ENCODE measurements around the gene GNAZ.

Gene GNAZ

DNA sequence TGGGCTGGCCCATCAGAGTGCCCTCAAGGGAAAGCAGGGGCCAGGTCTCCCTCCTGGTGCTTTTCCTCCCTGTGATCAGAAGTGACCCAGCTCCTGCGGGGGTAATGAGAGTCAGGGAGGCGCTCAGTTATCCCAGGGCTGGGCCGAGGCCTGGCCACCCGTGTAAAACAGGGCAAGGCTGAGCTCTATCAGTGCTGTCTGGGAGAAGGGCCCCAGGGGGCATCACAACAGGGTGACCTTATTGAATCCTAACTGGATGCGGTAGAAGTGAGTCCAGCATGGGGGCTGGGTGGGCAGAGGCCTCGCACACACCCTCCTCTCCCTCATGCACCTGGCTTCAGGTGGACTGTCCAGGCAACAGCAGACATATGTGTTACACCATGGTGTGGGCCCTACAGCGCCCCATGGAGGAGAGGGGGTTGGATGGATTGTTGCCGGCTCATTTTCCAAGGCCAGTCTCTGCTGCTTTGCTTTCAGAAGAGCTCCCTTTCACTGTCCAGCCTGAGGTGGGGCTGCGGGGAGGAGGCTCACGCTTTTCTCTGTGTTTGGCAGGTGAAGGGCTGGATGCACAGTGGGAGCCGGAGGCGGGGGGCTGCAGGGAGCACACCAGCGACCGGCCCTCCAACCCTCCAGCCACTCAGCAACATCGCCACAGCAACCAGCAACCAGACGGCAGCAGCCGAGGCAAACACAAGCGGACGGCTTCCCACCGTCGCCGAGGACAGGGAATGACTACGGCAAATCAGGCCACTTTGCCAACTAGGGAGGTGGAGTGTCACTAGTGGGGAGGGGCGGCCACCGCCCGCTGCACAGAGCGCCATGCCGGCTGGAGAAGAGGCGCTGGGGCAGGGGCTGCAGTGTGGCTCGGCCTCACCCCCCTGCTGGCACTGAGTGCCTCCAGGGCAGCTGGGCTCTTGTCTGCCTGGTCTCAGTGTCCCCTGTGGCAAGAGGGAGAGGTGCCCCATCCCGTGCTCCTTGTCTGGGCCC, 24.7 kb downstream of the GNAZ start:
- no peak for DNase-seq

DNA sequence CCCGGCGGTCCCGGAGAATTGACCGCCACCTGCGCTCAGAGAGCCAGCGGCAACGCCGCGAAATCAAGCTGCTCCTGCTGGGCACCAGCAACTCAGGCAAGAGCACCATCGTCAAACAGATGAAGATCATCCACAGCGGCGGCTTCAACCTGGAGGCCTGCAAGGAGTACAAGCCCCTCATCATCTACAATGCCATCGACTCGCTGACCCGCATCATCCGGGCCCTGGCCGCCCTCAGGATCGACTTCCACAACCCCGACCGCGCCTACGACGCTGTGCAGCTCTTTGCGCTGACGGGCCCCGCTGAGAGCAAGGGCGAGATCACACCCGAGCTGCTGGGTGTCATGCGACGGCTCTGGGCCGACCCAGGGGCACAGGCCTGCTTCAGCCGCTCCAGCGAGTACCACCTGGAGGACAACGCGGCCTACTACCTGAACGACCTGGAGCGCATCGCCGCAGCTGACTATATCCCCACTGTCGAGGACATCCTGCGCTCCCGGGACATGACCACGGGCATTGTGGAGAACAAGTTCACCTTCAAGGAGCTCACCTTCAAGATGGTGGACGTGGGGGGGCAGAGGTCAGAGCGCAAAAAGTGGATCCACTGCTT, 25.5 kb downstream of the GNAZ start:
- DNase-seq, result no peak

DNA sequence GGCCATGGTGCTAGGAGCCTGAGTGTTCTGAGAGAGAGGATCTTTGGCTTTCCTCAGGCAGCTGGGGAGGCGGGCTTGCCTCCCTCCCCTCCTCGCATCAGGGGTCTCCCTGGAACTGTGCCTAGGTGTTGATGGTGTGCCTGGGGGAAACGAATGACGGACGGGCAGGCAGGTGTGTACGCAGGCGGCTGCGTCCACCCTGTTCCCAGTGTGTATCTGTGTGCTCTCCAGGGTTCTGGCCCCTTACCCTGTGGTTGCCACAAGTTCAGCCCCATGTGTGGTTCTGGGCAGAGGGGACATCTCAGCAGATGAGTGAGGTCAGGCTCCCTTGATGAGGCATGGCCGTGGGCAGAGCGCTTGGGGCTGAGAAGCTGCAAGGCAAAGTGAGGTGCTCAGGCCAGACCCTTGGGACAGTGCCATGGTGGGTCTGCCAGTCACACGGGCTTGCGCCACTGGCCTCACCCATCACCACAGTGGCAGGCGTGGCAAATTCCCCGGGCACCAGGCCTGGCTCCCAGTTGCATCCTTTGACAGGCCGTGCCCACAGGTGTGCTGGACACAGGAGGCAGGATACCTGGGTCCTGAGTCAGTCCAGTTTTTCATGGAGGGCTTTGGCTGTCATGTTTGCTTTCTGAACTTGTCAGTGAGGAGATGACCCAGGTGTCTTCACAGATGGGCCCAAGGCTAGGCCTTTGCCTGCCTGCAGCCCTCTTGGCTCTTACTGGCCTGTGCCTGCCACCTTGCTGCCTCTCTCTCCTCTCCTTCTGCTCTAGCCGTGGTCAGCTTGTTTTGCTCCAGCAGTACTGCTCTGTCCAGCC, 27.3 kb downstream of the GNAZ start:
- no peak for DNase-seq

DNA sequence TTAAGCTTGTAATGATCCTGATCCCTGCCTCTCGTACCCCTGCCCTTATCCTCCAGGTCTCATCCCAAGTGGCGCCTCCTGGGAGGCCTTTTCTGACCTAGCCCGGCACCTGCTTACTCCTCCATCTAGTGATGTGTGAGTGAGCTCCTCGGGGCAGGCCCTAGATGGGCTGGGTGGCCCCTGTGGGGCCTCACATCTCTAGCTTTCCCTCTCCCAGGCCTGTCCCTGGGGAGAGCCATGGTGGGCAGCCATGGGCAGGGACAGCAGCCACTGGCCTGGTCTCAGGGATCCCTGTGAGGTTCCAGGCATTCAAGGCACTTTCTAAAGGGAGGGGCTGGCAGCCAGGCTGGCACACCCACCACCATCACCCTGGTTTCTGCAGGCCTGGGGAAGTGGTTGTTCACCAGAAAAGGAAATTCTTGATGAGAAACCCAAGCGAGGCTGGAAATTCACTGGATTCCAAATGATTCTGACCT, 27.9 kb downstream of the GNAZ start:
- DNase-seq, result no peak

DNA sequence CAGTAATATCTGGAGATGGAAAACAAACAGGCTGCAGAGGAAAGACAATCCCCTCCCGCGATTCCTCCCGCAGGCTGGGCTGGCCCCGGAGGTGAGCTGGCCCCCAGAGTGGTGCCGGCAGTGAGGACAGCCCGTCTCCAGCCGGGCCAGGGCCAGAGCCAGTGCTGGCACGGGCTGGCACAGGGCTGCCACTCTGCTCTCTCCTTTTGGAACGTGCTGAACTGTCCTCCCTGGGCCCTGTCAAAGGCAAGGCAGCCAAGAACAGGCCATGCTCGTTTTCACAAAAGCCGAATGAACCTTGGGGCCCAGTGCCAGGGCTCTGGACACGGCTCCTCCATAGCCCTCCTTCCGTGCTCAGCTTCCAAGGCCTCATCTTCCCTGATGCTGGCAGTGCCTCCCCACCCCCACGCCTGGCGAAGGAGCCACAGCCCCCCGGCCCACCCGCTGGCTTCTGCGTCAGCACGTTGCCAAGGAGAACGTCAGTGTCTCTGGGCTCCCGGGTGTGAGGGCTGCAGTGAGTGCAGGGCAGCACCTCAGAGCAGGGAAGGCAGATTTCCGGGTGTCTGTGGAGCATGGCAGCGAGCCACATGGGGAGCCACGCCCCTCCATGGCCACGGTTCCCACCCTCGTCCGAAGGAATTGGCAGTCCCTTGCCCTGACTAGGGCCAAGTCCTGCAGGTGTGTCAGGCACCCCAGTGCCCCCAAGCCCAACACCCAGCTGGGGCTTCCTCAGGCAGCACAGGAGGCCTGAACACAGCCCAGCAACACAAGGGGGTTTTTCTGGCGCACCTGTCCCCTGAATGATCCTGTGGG, 28.6 kb downstream of the GNAZ start:
- no peak for DNase-seq

DNA sequence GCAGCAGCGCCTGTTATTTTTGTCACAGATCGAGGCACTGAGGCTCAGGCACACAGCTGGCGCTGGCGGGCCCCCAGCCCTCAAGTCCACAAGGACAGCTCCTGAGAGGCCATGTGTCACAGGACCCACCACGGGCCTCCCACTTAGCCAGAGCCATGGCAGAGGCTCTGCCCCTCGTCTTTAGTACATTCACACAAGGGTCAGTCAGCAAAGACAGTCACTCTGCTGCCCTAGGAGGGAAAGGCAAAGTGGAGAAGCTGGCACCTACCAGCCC, 29.1 kb downstream of the GNAZ start:
- DNase-seq, result no peak

DNA sequence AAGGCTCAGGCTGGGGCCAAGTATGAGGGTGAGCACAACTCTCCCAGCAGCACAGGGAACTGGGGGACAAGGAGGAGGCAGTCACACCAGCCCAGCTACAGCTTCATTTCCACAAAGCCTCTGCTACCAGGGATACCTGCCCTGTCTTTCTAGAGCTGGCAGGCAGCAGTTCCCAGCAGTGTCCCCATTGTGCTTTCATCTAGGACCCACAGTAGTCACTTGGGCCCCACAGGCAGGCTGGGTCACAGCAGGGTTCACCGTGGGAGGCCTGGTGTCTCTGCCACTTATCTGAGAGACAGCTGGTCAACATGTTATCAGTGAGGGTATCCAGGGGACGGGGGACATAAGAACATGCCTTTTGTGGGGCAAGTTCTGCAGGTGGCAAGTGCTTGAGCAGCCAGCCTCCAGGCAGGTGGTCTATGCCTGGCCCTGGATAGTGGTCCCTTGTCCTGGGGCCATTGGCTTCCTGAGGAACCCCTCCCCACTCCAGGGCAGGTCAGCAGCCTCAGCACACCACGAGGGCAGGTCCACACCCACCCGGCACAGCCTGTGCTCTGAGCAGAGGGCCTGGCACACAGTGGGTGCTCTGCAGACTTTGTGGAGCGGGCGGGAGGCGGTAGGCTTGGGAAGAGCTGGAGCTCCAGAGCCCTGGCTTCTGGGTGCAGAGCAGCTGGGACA, 29.9 kb downstream of the GNAZ start:
- DNase-seq, result no peak

DNA sequence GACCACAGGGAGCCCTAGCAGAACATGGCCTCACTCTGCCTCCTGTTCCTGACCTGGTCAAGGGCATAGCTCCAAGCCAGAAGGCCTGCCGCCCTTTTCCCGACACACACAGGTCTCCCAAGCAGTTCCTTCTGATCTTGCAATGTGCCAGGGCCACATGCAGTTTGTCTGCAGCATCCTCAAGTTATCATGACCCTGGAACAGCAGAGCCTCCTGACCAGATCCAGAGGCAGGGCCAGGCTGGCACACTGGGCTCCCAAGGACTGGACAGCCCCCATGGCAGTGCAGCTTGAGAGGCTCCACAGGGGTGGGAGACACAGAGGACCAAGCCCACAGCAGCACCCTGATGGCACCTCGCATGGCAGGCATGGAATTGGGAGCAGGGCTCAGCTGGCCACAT, 31.2 kb downstream of the GNAZ start:
- no peak for DNase-seq

DNA sequence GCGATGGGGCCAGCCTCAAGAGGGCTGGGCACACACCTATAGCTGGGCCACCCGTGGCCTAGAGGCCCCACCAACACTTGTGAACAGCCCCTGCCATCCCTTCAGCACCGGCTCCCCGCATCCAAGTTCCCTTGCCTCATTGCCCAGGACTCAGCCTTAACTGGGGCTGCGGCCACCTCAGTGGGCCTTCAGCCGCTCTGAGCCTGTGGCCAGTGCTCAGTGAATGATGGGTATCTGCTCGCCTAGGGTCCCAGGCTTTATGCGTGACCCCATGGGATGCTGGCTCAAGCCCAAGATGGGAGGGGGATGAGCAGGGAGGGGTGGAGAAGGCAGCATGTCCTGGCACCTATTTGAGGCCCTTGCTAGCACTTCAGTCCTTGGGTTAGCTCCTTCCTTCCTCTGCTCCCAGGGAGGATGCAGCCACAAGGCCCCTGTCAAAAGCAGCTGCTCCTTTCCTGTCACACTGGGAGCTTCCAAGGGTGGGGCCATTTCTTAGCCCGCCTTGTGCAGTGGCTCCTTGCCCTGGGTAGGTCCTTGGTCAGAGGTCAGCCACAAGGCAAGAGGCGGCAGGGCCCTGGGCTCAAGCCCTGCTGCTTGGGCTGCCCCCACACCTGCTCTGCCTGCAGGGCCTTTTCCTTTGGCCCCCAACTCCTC, 31.8 kb downstream of the GNAZ start:
- no peak for DNase-seq

DNA sequence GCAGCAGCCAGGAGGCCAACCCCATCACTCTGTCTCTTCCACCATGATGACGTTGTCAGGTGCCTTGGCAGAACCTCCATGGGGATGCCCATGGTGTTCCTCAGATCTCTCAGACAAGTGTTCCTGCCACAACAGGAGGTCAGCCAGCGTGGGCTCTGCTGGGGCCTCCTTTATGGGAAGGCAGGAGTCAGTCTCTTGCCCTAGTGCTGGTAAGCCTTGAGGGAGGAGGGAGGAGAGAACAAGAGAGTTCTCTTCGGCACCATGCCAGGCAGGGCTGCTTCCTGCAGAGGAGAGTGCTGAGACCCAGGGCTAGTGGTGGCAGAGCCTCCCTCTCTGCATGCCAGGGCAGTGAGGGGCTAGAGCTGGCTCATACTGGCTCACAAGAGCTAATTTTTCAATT, 32.5 kb downstream of the GNAZ start:
- no peak for DNase-seq

DNA sequence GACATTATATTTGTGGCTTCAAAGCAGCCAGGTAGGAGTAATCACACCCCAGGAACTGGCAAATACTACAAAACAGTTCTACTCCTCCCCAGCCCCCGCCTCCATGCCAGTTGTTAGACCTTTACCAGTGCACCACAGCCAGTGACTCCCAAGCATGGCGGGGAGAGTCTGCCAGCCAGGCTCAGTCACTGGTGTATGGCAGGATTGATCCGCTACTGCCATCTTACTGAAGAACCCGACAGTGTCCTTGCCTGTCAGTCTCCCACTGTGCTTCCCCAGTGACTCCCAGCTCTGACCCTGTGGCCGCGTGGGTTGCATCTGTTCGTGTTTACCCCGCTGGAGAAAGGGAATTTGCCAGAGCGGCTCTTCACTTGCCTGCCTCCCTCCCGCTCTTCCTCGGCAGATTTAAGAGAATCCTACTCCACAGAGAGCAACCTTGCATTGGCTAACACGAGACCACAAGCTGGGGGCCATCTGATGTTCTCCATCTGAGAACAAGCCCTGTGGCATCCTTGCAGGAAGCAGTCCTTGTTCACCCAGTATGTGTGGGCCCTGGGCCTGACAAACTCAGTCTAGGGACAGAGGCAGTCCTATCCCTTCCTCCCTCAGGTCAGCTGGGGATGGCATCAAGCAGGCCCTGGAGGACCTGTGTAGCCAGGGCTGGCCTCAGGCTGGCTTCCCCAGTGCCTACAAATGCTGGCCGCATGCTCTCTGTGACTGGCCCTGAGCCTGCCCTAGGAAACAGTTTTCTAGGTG, 33.1 kb downstream of the GNAZ start:
- DNase-seq, result no peak

DNA sequence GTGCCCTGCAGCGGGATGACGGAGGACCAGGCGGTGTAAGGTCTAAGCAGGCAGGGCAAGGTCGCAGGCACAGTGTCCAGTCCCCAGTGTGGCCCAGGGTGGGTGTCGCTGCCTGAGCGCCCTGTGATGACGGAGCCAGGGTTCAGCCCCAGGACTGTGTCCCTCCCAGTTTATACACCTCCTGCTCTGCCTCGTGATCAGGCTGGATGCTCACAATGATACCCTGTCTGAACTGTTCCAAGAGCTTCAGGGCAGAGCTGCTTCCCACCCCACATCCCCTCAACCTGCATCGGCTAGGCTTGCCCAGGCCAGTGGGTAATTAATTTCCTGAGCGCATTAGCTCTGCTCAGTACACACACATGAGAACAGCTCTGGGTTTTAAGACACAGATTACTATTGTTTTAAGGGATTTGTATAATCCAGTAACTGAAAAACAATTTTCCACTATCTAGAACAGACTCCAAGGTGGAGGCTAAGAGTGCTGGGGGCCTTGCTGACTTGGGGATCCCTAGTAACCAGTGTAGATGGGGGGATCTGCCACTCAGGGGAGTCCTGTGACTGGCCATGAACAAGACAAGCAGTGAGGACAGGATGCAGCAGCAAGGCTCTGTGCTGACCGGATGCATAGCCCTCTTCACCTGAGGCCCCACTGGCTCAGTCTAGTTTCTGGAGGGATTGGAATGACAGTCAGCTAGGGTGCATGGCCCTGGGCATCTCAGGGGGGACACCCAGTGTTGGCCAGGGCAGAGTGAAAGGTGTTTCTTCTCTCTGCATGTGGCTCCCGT, 34.1 kb downstream of the GNAZ start:
- no peak for DNase-seq

DNA sequence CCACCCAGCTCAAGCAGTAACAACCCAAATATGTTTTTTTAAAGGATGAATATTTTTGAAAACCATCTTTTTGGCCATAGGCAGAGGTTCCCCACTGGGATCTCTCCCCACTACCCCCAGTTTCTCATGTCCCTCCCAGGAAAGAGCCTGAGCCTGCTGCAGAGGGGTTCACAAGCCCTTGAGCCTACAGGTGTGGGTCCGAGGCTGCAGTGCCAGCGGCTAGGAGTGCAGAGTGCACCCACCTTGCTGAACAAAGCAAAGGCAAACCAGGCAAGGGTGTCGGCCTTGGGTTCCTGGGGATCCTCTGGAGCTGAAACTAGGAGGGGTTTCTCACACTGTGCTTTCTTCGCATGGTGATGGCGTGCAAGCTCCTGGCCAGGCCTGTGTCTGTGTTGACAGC, 35.0 kb downstream of the GNAZ start:
- DNase-seq, result no peak

DNA sequence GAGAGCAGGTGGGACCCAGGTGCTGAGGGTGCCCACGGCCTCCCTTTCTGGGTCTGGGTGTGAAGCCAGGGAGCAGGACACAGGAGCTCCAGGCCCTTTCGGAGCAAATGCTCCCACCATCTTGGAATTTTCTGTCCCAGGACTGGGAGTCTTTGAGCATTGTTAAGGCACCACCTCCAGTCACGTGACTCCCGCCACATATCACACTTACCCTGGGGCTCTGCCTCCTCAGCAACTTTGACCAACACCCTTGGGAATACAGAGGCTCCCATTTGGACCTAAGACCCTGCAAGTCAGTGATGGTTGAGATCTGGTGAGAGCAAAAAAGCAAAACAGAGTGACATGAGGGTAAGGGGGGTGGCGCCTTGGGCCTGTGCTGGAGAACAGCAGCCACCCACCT, 35.6 kb downstream of the GNAZ start:
- no peak for DNase-seq

DNA sequence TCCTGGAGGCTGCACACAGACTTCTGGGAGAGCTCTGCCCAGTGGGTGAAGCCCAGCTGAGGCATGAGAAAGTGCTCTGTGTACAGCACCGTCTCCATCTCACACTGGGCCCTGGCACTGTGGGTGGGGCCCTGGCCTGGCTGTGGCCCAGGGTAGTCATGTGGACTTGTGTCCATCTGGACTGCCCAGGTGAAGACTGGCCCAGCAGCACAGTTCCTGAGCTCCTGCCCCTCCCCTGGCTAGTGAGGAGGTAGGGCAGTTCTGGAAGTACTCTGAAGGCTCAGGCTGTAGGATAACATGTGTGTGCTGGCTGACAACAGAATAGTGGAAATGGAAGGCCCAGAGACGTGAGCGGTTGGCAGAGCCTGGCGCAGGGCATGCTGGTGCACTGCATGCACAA, 36.0 kb downstream of the GNAZ start:
- DNase-seq, result no peak

DNA sequence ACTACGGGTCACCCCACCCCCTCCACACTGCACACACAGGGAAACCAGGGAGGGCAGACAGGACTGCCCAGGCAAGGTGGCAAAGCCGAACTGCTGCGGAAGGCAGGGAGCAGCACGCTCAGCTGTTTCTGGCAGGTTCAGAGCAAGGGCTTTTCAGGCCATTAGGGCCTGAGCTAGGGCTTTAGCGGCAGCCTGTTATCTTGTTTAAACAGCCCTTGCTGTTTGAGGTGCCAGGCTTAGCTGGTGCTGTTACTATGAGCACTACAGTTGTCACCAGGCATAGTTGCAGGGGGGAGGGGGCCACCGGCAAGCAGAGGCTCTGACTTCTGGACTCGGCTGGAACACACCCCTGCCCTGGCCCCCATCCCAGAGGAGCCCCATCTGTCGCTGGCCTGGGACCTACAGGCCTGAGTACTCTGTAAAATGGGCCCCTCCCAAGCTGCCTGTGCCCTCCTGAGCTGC, 36.6 kb downstream of the GNAZ start:
- no peak for DNase-seq

DNA sequence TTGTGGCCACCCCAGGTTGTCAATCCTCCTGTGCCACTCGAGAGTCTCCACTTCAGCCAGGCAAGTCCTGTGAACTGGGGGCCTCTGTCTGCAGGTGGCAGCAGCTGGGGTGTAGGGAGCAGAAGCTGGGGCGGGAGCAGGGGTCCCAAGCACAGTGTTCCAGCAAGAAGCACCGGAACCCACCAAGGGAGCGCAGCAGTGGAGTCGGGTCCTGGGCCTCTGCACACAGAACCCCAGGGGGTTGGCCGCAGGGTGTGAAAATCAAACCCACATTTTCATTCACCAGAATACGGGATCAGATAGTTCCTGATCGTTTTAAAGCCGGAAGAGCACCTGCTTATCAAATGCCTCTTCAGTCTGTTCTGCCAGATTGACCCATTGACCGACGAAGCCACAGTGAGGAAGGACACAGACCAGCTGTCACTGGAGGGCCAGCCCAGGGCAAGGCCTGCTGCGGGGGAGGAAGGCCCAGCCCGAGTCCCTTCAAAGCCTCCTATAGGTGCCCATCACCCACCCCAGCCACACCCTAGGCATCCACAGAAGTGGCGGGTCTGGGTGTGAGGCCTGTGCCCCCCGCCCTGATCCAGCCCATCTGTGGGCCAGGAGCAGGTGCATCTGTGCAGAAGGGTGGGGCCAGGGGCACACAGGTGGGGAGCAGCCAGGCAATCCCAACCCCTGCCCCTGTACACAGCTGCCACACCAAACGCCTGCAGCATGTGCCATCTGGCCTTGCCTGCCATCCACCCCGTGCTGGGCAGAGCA, 37.3 kb downstream of the GNAZ start:
- DNase-seq, result no peak

DNA sequence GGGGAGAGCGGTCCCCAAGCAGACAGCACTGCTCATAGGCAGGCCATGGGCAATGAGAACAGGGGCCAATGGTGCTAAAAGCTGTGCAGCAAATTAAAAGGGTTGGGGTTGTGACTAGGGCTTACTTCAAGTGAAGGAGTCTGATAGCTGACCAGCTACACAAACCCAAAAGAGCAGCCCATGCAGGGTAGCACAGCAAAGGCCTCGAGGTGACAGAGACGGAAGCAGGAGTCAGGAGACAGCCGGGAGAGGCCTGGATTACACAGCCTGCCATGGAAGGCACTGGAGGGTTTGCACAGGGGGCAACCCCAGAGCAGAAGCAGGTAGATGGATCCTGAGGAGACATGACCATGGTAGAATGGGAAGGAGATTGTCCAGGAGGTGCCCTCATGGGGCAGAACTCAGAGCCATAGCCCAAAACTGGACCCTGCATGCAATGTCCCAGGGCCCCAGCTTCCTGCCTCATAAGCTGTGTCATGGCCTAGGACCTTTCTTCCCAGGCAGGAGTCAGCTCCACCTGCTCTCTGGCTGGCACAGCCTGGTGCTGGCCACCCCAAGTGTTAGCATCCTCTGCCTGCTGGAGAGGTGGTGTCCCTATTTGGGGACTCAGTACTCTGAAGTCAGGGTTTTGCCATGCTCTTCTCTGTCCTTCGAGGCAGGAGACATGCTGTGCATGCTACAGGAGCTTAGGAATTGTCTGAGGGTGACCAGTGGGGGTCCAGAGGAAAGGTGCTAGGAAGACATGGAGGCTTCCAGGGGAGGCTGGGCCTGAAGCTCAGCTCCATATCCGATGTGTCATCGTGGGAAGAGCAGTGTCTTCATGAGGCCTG, 38.1 kb downstream of the GNAZ start:
- no peak for DNase-seq

DNA sequence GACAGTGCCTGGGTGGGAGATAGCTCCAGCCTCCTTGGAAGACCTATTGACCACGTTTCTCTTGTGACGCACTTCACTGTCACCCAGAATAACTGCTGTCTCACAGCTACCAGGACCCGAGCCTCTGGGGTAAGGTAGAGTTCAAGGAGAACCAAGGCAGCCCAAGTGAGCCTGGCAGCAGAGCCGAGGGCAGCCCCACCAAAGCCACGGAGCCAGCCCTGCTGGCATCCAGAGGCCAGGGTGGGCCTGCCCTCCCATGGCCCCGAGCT, 38.7 kb downstream of the GNAZ start:
- DNase-seq, result no peak

Measured in stimulated activated CD8-positive, alpha-beta memory T cell treated with anti-CD3 and anti-CD28 coated beads, Interleukin-4, amount 100 ng/mL, for 48 hours (primary cell).